Fibroblast of lung (primary cell): ENCODE data around the gene LAMA5. TPM values are rescaled to one million over a fixed set of nuclear protein-coding genes. Genes with fewer than 3 reads are reported as not detected.

Experiments
- DNase-seq, 2 donors: peaks; one replicate each; pipeline versions ENCODE4 v3.0.0 to v3.0.0-alpha.2; 2010; ENCODE audit warnings: low read depth in 2 of 2
- H2AFZ ChIP-seq: 2 replicates; pipeline ENCODE4 v1.5.1; 2012; ENCODE audit warnings: low read length, control low read depth, inconsistent platforms
- H3K27ac ChIP-seq: 2 replicates; pipeline ENCODE4 v1.5.1; 2011; ENCODE audit warnings: low read length, control low read depth; ENCODE audit not compliant: insufficient read depth
- H3K27me3 ChIP-seq: 2 replicates; pipeline ENCODE4 v1.5.1; 2011; ENCODE audit warnings: mild to moderate bottlenecking, low read length; ENCODE audit not compliant: control insufficient read depth, insufficient read depth
- H3K36me3 ChIP-seq: 2 replicates; pipeline ENCODE4 v1.5.1; 2011; ENCODE audit warnings: low read length; ENCODE audit not compliant: control insufficient read depth, insufficient read depth
- H3K4me1 ChIP-seq: 2 replicates; pipeline ENCODE4 v1.5.1; 2011; ENCODE audit warnings: low read length; ENCODE audit not compliant: control insufficient read depth, insufficient read depth; ENCODE audit errors: extremely low read depth
- H3K4me2 ChIP-seq: 2 replicates; pipeline ENCODE4 v1.5.1; 2011; ENCODE audit warnings: low read length, control low read depth; ENCODE audit not compliant: insufficient read depth; ENCODE audit errors: extremely low read depth
- H3K4me3 ChIP-seq, 4 experiments: fragments of 200-600 bp in 1 of 4; sonication (generic) in 1 of 4; replicated peaks in 1 of 4; 2 replicates each; pipeline ENCODE4 v1.5.1; 2011 to 2016; ENCODE audit warnings: low read length in 4 of 4, low read depth in 3 of 4, mild to moderate bottlenecking in 3 of 4, control low read depth in 2 of 4, inconsistent platforms in 1 of 4, mixed read lengths in 1 of 4; ENCODE audit not compliant: insufficient read depth in 1 of 4; ENCODE audit errors: control extremely low read depth in 1 of 4
- H3K79me2 ChIP-seq: 2 replicates; pipeline ENCODE4 v1.5.1; 2012; ENCODE audit warnings: mild to moderate bottlenecking, low read length, inconsistent platforms; ENCODE audit not compliant: control insufficient read depth, insufficient read depth
- H3K9ac ChIP-seq: 2 replicates; pipeline ENCODE4 v1.5.1; 2011; ENCODE audit warnings: mild to moderate bottlenecking, low read length, control low read depth; ENCODE audit not compliant: insufficient read depth
- H3K9me3 ChIP-seq: 2 replicates; pipeline ENCODE4 v1.5.1; 2012; ENCODE audit warnings: low read depth, low read length; ENCODE audit not compliant: control insufficient read depth, insufficient read depth
- H4K20me1 ChIP-seq: 2 replicates; pipeline ENCODE4 v1.5.1; 2011; ENCODE audit warnings: low read length; ENCODE audit not compliant: control insufficient read depth, insufficient read depth; ENCODE audit errors: extremely low read depth
- EZH2 ChIP-seq: IDR thresholded peaks from 2 replicates; pipeline ENCODE4 v1.5.1; 2012; ENCODE audit warnings: low read length, control low read depth, mild to moderate bottlenecking; ENCODE audit errors: missing control alignments
- polyA plus RNA-seq, 2 donors: library from polyadenylated mRNA; depleted of rRNA in 1 of 2; stranded (reverse) in 1 of 2; unstranded in 1 of 2; fragments of >200 nt; gene quantifications; 2 replicates each; pipeline ENCODE4 v1.2.1, GENCODE V29; 2011 to 2012; ENCODE audit warnings: missing spikeins in 1 of 2
- total RNA-seq: library from RNA; depleted of rRNA; stranded (reverse); fragments of >200 nt; gene quantifications from 2 replicates; pipeline ENCODE4 v1.2.1, GENCODE V29; 2014
- TF ChIP-seq, protein P1 (sequence below), 2 donors: IDR thresholded peaks in 1 of 2; conservative IDR thresholded peaks in 1 of 2; 1 replicate in 1 of 2; 2 replicates in 1 of 2; pipeline ENCODE4 v1.5.1; 2011 to 2012; ENCODE audit warnings: low read length in 2 of 2, control low read depth in 1 of 2, inconsistent platforms in 1 of 2, low read depth in 1 of 2, mild to moderate bottlenecking in 1 of 2

Gene LAMA5
- total and polyA plus RNA-seq, 2 donors (not counting 1 experiment from before 2014, with no cell fraction given) = 1.5 to 81.6 TPM

DNA sequence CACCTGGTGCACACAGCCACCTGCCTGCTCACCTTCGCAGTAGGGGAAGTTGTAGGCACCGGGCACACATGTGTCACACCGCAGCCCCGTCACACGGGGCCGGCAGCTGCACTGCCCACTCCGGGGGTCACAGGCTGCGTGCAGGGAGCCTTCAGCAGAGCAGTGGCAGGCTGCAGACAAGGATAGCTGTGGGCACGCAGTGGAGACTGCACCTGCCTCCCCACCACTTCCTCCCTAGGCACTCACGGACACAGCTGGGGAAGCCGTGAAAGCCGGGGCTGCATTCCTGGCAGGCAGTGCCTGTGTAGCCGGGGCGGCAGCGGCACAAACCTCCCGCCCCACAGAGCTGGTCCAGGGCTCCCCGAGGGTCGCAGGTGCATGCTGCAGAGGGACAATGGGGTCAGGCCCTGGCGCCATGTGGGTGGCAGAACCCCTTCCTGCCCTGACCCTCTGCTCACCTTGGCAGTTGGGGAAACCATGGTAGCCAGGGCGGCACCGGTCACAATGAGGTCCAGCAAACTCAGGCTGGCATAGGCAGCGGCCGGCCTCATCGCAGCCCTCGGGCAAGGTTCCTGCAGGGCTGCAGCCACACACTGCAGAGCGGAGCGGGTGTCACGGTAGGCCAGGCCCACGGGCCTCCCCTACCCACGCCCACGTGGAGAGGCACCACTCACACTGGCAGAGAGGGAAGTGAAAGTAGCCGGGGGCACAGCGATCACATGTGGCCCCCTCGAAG is 29.4 kb downstream of the LAMA5 start:
- Histone ChIP-seq H2AFZ (no peak overlapping the region), H3K36me3 (peaks cover 23% of the 10 kb centered on the region), H3K4me2 (no peak overlapping the region), H3K27ac (no peak overlapping the region), H4K20me1 (no peaks in the 10 kb centered on the region), H3K9ac (no peak overlapping the region), H3K27me3 (no peaks in the 10 kb centered on the region), H3K79me2 (no peaks in the 10 kb centered on the region), H3K9me3 (no peaks in the 10 kb centered on the region), H3K4me3 (no peak overlapping the region), H3K4me1 (no peaks in the 10 kb centered on the region)
- TF ChIP-seq, protein P1, sequence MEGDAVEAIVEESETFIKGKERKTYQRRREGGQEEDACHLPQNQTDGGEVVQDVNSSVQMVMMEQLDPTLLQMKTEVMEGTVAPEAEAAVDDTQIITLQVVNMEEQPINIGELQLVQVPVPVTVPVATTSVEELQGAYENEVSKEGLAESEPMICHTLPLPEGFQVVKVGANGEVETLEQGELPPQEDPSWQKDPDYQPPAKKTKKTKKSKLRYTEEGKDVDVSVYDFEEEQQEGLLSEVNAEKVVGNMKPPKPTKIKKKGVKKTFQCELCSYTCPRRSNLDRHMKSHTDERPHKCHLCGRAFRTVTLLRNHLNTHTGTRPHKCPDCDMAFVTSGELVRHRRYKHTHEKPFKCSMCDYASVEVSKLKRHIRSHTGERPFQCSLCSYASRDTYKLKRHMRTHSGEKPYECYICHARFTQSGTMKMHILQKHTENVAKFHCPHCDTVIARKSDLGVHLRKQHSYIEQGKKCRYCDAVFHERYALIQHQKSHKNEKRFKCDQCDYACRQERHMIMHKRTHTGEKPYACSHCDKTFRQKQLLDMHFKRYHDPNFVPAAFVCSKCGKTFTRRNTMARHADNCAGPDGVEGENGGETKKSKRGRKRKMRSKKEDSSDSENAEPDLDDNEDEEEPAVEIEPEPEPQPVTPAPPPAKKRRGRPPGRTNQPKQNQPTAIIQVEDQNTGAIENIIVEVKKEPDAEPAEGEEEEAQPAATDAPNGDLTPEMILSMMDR (conservative IDR thresholded peaks at IDR 0.05 in 1 of 2, IDR thresholded peaks at IDR 0.05 in 1 of 2; ENCODE audit: low read depth in 1 of 2, low read length in 2 of 2) = no peak
- no peak for TF ChIP-seq EZH2
- no peak for DNase-seq

DNA sequence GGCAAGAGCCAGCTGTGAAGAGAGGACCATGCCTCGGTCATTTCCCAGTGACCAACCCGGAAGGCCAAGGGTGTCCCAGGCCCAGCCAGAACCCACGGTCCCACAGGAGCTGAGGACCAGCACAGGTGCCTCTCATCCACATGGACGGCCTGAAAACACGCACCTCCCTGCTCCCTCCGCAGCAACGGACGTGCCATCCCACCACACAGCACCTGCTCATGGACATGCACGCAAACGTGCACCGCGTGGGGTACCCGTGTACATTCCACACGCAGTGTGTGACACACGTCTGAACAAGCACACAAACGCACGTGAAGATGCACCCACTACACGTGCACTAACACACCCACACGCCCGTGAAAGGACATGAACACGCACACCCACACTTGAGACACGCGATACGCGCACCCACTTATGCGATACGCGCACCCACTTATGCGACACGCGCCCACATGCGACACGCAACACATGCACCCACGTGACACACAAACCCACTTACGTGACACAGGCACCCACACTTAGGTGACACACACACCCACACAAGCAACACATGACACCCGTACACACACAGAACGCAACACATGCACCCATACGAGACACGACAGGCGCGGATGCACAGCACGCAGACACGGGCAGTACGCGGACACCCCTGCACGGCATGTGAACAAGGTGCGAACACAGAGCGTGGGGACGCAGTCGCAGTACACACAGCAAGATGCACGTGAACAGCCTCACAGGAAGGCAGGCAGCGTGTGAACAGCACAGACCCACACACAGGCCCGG is 30.1 kb downstream of the LAMA5 start:
- Histone ChIP-seq H3K4me1 (no peaks in the 10 kb centered on the region), H3K9ac (no peak overlapping the region), H3K79me2 (no peaks in the 10 kb centered on the region), H4K20me1 (no peaks in the 10 kb centered on the region), H3K9me3 (no peaks in the 10 kb centered on the region), H3K36me3 (peaks cover 23% of the 10 kb centered on the region), H3K4me3 (no peak overlapping the region), H3K4me2 (no peak overlapping the region), H2AFZ (no peak overlapping the region), H3K27ac (no peak overlapping the region), H3K27me3 (no peaks in the 10 kb centered on the region)
- DNase-seq = no peak
- TF ChIP-seq, protein P1 (conservative IDR thresholded peaks at IDR 0.05 in 1 of 2, IDR thresholded peaks at IDR 0.05 in 1 of 2; ENCODE audit: low read depth in 1 of 2, low read length in 2 of 2) = no peak
- no peak for TF ChIP-seq EZH2

DNA sequence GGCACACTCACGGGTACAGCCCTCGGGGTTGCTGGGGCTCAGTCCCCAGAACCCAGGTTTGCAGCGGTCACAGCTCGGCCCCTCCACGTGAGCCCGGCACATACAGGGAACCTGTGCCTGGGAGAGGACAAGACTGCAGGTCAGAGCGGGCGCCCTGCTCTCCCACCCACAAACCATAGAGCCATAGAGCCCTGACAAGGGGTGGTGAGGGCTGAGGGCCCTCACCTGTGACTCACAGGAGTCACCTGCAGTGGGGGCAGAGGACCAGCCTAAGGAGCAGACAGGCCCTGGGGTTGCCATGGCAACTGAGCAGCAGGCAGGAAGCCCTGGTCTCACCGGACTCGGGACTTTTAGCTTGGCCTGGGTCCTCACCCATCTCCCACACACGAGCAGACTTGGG is 30.8 kb downstream of the LAMA5 start:
- TF ChIP-seq EZH2 = no peak
- TF ChIP-seq, protein P1 (conservative IDR thresholded peaks at IDR 0.05 in 1 of 2, IDR thresholded peaks at IDR 0.05 in 1 of 2; ENCODE audit: low read depth in 1 of 2, low read length in 2 of 2) = no peak
- no peak overlapping the region for H3K4me2 ChIP-seq
- no peaks in the 10 kb centered on the region for H3K9me3 ChIP-seq

More for the DNA sequence above, 30.8 kb downstream of the LAMA5 start:
- Histone ChIP-seq H3K79me2 (no peaks in the 10 kb centered on the region), H3K36me3 (peaks cover 26% of the 10 kb centered on the region), H3K4me1 (no peaks in the 10 kb centered on the region), H3K9ac (no peak overlapping the region), H4K20me1 (no peaks in the 10 kb centered on the region), H3K4me3 (no peak overlapping the region), H3K27ac (no peak overlapping the region), H2AFZ (no peak overlapping the region), H3K27me3 (no peaks in the 10 kb centered on the region)
- no peak for DNase-seq
